ENCODE results near the gene MRTO4.
"Not testable (repeated sequence)": the region's sequence is repeated elsewhere in the genome, so short reads cannot be mapped to it uniquely, and the experiment has no call there.

Gene MRTO4

GRCh38 chr1:19273106-19273843 is 21.7 kb downstream of the MRTO4 start:
- no peak for DNase-seq

- not testable (repeated sequence) for DNase-seq
Measured at GRCh38 chr1:19273844-19274531, 22.4 kb downstream of the MRTO4 start.

GRCh38 chr1:19274636-19275035 is 23.0 kb downstream of the MRTO4 start:
- DNase-seq, result no peak

GRCh38 chr1:19283891-19284290 is 32.3 kb downstream of the MRTO4 start:
- no peak for DNase-seq

- DNase-seq, result no peak
Measured at GRCh38 chr1:19284881-19285280, 33.3 kb downstream of the MRTO4 start.

GRCh38 chr1:19285366-19285765 is 33.8 kb downstream of the MRTO4 start:
- not testable (repeated sequence) for DNase-seq

GRCh38 chr1:19285807-19286206 is 34.2 kb downstream of the MRTO4 start:
- not testable (repeated sequence) for DNase-seq

GRCh38 chr1:19287436-19288185 is 36.0 kb downstream of the MRTO4 start:
- no peak for DNase-seq

- not testable (repeated sequence) for DNase-seq
Measured at GRCh38 chr1:19288324-19289241, 37.0 kb downstream of the MRTO4 start, which contains the start of gene AKR7A3. TSS of gene AKR7A3 (minus strand) at chr1:19288770. CDS start at chr1:19288709, 61 bp downstream.

GRCh38 chr1:19289244-19289643 is 37.6 kb downstream of the MRTO4 start:
- DNase-seq, result no peak

- no peak for DNase-seq
Measured at GRCh38 chr1:19294638-19295037, 43.0 kb downstream of the MRTO4 start.

GRCh38 chr1:19300211-19300610 is 48.6 kb downstream of the MRTO4 start:
- DNase-seq, result no peak

- not testable (repeated sequence) for DNase-seq
Measured at GRCh38 chr1:19304081-19304480, 52.5 kb downstream of the MRTO4 start.

- DNase-seq, result no peak
Measured at GRCh38 chr1:19305880-19306279, 54.3 kb downstream of the MRTO4 start.

- no peak for DNase-seq
Measured at GRCh38 chr1:19306941-19307340, 55.3 kb downstream of the MRTO4 start.

- DNase-seq, result no peak
Measured at GRCh38 chr1:19307794-19308508, 56.3 kb downstream of the MRTO4 start.

GRCh38 chr1:19308509-19308907 is 56.9 kb downstream of the MRTO4 start:
- DNase-seq, result no peak

GRCh38 chr1:19309123-19309813 is 57.7 kb downstream of the MRTO4 start:
- DNase-seq, result no peak

Data from AML-193 (cell line).